Psoas muscle (tissue), 8 donors: ENCODE results near the gene FECH. TPM values are rescaled to one million over a fixed set of nuclear protein-coding genes. Genes with fewer than 3 reads are reported as not detected.

ENCODE experiments used
- ATAC-seq, 4 donors: fragments of 200-7000 bp; cut with Tn5 transposase; one replicate each; pipeline ENCODE4 v1.9.1; 2020; ENCODE audit warnings: moderate library complexity in 3 of 4, mild to moderate bottlenecking in 2 of 4
- DNase-seq, 2 donors: peaks; one replicate each; pipeline ENCODE4 v3.0.0-alpha.2; 2020
- H3K27ac ChIP-seq: fragments of 200-600 bp; one replicate; pipeline ENCODE4 v1.8.0; 2022
- H3K27me3 ChIP-seq, 3 donors: fragments of 200-600 bp in 1 of 3; one replicate each; pipeline versions ENCODE4 v1.6.1 to v1.8.0; 2013 to 2022; ENCODE audit warnings: low read length in 2 of 3, mild to moderate bottlenecking in 2 of 3, moderate library complexity in 1 of 3; ENCODE audit not compliant: insufficient read depth in 3 of 3
- H3K36me3 ChIP-seq, 2 donors: fragments of 200-600 bp in 1 of 2; one replicate each; pipeline versions ENCODE4 v1.6.1 to v1.8.0; 2013 to 2022; ENCODE audit warnings: low read depth in 1 of 2, mild to moderate bottlenecking in 1 of 2, moderate library complexity in 1 of 2; ENCODE audit not compliant: insufficient read depth in 1 of 2
- H3K4me1 ChIP-seq: fragments of 200-600 bp; one replicate; pipeline ENCODE4 v1.8.0; 2022
- H3K4me3 ChIP-seq: fragments of 200-600 bp; one replicate; pipeline ENCODE4 v1.8.0; 2022; ENCODE audit warnings: mild to moderate bottlenecking
- H3K9me3 ChIP-seq: fragments of 200-600 bp; one replicate; pipeline ENCODE4 v1.8.0; 2022
- WGBS, 3 donors: extraction: QIAGEN DNeasy Blood & Tissue Kit; methylation state at CpG; one replicate each; pipeline versions ENCODE4 v1.1.6 to v1.1.7; 2013; 5-methylcytosine and 5-hydroxymethylcytosine counted together
- intact Hi-C, 2 donors: fragments of 100-400 bp; cut with DNase I; formaldehyde crosslinking; loops; one replicate each; pipeline versions ENCODE4 v1.11.0 to v1.14.2; 2022
- polyA plus RNA-seq, 3 donors: library from polyadenylated mRNA; stranded (reverse); fragments of 200-250 nt; gene quantifications; one replicate each; pipeline ENCODE4 v1.2.3, GENCODE V29; 2013
- total RNA-seq, 4 donors: library from RNA; stranded (reverse); fragmentation: NEBNext Ultra II Directional in 2 of 4; extraction: Animal tissue kit (Norgen Biotek cat#: 25700) in 2 of 4; gene quantifications; one replicate each; pipeline versions ENCODE4 v1.2.1 to v1.2.4, GENCODE V29; 2021 to 2023
- TF ChIP-seq, protein P1 (sequence below): fragments of 200-600 bp; IDR thresholded peaks from one replicate; pipeline ENCODE4 v1.8.0; 2022; ENCODE audit warnings: antibody characterized with exemption
- donor health status: healthy with polysubstance abuse.
- donor health status: DM: no; HTN: no; CAD: no; lungs with moderate emphysema.
- donor health status: Bipolar disorder and iron deficiency.
- donor health status: healthy.
- donor health status: DM: yes; HTN: yes; CAD: no.
- donor health status: DM: no; HTN: no; CAD: no.
- donor health status: DM: no; HTN: no; CAD: no.
- donor health status: DM: yes; HTN: yes; CAD: no.

FECH gene
- total and polyA plus RNA-seq, 7 donors, result 14.4 to 59.7 (median 42.2) TPM

DNA sequence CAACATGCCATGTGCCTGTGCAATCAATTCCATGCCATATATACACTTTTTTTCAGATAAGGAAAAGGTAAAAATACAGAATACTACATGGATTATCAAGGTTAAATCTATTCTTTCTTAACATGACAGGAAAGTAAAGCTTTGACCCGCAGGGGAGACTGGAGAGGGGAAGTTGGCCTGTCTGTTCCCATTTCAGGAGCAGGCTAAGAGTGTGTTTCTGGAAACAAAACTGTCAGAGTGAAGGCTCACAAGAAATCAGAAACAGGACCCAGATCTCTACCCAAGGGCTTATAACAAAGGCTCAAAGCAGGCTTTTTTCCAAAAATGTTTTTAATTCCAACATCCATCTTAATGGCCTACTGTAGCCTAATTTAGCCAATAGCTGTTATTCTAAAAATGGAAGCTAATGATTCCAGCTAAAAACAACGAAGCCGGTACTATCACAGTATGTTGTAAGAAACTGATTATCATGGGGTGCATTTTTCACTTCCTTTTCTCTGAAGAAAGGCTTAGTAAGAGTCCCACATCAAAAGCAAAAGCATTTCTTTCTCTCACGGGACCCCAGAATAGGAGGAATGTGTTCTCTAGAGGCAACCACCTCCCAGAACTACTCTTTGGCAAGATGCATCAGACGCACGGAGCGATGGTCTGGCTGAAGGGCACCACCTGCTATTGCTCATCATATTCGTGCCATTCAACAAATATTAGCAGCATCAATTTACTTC lies 41.4 kb downstream of the FECH start:
- no peak for DNase-seq
- Histone ChIP-seq H3K4me1 (no peaks in the 10 kb centered on the region), H3K4me3 (no peak overlapping the region), H3K36me3 (peaks cover 3 to 9% of the 10 kb centered on the region in 2 donors), H3K27ac (no peak overlapping the region), H3K27me3 (no peaks in the 10 kb centered on the region), H3K9me3 (no peaks in the 10 kb centered on the region)
- intact Hi-C loops, result no loop called here
- WGBS, 3 donors, result 33 to 51% (median 37%) methylated on average over 8 of the region's 8 CpGs
- TF ChIP-seq, protein P1, sequence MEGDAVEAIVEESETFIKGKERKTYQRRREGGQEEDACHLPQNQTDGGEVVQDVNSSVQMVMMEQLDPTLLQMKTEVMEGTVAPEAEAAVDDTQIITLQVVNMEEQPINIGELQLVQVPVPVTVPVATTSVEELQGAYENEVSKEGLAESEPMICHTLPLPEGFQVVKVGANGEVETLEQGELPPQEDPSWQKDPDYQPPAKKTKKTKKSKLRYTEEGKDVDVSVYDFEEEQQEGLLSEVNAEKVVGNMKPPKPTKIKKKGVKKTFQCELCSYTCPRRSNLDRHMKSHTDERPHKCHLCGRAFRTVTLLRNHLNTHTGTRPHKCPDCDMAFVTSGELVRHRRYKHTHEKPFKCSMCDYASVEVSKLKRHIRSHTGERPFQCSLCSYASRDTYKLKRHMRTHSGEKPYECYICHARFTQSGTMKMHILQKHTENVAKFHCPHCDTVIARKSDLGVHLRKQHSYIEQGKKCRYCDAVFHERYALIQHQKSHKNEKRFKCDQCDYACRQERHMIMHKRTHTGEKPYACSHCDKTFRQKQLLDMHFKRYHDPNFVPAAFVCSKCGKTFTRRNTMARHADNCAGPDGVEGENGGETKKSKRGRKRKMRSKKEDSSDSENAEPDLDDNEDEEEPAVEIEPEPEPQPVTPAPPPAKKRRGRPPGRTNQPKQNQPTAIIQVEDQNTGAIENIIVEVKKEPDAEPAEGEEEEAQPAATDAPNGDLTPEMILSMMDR, result no peak
- no peak for ATAC-seq

DNA sequence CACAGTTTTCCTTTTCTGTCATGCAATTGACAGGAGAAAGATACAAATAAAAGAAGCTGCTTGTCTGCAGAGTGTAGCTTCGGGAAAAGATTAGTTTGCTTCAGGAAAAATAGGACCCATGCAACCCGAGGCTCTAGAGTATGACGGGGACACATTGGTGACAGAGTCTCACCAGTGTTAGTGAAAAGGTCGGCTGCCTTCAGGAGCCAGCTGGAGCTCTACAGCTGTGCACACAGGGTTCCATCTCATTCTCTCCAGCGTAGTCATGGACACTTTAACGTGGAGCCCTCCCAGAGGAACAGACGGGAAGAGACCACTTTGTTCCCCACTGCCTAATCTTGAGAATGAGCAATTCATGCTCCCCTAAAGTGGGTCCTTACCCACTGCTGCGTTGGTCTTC lies 42.9 kb downstream of the FECH start:
- Histone ChIP-seq H3K36me3 (no peaks in the 10 kb centered on the region), H3K4me1 (no peaks in the 10 kb centered on the region), H3K27me3 (no peaks in the 10 kb centered on the region), H3K4me3 (no peak overlapping the region), H3K9me3 (no peaks in the 10 kb centered on the region), H3K27ac (no peak overlapping the region)
- no peak for DNase-seq
- 61 to 67% (median 65%) methylated on average over 8 of the region's 8 CpGs for WGBS, 3 donors
- ATAC-seq, result no peak
- TF ChIP-seq, protein P1, result no peak
- intact Hi-C loops, result no loop called here

DNA sequence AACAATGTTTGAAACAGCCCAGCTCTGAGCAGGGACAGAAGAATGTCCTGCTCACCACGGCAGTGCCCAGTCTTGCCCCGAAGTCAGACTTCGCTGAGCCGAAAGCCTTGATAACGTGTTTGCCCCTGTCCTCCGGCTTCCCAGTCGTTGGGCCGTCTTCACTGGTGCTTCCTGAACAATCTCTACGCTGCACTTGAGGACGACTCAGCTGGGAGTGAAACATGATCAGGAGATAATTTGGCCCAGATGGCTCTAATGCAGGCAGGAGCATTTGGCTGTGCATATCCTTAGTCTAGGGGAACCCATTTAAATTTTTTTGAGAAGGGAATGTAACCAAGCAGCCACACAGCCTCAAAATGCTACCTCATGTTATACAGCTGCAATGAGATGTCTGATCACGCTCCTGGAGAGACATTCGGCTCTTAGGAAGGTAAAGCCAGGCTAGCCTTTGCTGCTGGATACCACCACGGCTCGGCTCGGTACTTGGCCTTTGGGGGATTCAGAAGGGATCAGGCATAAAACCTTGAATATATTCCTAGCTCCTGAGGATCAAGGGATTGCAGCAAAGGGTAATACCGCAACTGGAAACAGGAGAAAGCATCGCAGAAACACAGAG lies 43.6 kb downstream of the FECH start:
- Histone ChIP-seq H3K4me1 (no peaks in the 10 kb centered on the region), H3K27ac (no peak overlapping the region), H3K36me3 (no peaks in the 10 kb centered on the region), H3K27me3 (no peaks in the 10 kb centered on the region), H3K9me3 (no peaks in the 10 kb centered on the region), H3K4me3 (no peak overlapping the region)
- DNase-seq (no peak), ATAC-seq (peak in 3 of 4 donors; percentile 44 to 63 (median 53))
- TF ChIP-seq, protein P1, result no peak
- intact Hi-C loops, result no loop called here
- WGBS, 3 donors, result 35 to 39% (median 37%) methylated on average over 17 of the region's 17 CpGs

DNA sequence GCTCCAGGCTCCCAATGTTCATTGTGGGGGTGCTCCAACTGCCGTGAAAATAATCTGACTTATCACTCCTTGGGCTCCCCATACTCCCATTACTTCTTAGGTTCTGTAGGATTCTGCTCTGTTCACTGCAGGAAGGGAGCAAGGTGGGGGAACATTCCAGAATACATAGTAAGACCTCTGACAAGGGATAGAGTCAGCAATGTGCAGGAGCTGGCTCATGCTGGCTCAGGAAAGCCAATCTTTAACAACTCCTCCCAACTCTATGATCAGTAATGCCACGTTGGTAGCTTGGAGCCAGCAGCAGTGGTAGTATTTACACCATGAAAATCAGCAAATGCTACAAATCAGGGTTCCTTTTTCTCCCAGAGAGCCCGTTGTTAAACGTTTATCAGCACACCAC lies 44.4 kb downstream of the FECH start:
- Histone ChIP-seq H3K4me1 (no peaks in the 10 kb centered on the region), H3K27me3 (no peaks in the 10 kb centered on the region), H3K27ac (no peak overlapping the region), H3K36me3 (no peaks in the 10 kb centered on the region), H3K4me3 (no peak overlapping the region), H3K9me3 (no peaks in the 10 kb centered on the region)
- WGBS, 3 donors, result 16 to 28% (median 27%) methylated on average over 4 of the region's 4 CpGs
- TF ChIP-seq, protein P1, result no peak
- no peak for ATAC-seq
- intact Hi-C loops, result no loop called here
- DNase-seq, result no peak
